Measurements from ENCODE around the gene SLC30A2.

- TF ChIP-seq CTCF (IDR thresholded peaks at IDR 0.05; ENCODE audit: low read length) (no peak), EZH2 (optimal IDR thresholded peaks at IDR 0.05; ENCODE audit: low read depth, low read length) (no peak)
These were observed 42.2 kb downstream of the SLC30A2 start for GRCh38 chr1:26003756-26004155.

All from MM.1S (cell line).